WTC11 (cell line): ENCODE results near the gene SAG.

Source experiments
- ELF4 ChIP-seq: sonication (generic); formaldehyde crosslinking; IDR thresholded peaks from 2 replicates; pipeline ENCODE4 v1.8.1; 2022; ENCODE audit warnings: low read depth, mild to moderate bottlenecking, moderate library complexity, missing genetic modification reagents
- ZNF263 ChIP-seq: sonication (generic); formaldehyde crosslinking; IDR thresholded peaks from 2 replicates; pipeline ENCODE4 v1.8.1; 2022; ENCODE audit warnings: low read depth, mild to moderate bottlenecking, moderate library complexity, missing genetic modification reagents
- ZNF423 ChIP-seq: fragments of 250-450 bp; sonication (Bioruptor Pico); IDR thresholded peaks from 2 replicates; pipeline ENCODE4 v2.1.2; 2022; ENCODE audit warnings: mild to moderate bottlenecking, moderate library complexity
- TF ChIP-seq, protein P1 (sequence below): fragments of 200-600 bp; IDR thresholded peaks from 2 replicates; pipeline ENCODE4 v1.8.0; 2022; ENCODE audit warnings: antibody characterized with exemption
- TF ChIP-seq, protein P2 (sequence below): sonication (generic); formaldehyde crosslinking; IDR thresholded peaks from 2 replicates; pipeline ENCODE4 v1.8.1; 2023; ENCODE audit warnings: mild to moderate bottlenecking, missing genetic modification reagents, moderate library complexity
- TF ChIP-seq, protein P3 (sequence below): sonication (generic); formaldehyde crosslinking; IDR thresholded peaks from 2 replicates; pipeline ENCODE4 v1.8.1; 2023; ENCODE audit warnings: mild to moderate bottlenecking, moderate library complexity, missing genetic modification reagents

DNA sequence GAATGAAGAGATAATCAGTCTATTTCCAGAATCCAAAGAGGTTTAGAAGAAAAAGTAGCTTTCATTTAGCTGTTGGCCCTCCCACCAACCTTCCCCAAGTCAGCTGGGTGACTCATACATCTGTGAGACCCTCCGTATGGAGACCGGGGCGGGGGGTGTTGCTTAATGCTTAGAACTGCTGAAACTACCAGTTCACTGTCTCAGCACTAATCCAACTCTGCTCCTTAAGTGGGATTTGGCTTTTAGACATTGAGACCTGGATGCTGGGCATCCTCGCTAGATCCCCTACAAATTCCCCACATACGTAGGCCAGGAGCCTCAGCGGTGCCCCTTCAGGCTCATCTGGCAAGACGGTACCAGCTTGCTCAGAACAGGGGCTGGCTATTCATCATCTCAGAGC, at the start of gene SAG:
- TF ChIP-seq, protein P1, sequence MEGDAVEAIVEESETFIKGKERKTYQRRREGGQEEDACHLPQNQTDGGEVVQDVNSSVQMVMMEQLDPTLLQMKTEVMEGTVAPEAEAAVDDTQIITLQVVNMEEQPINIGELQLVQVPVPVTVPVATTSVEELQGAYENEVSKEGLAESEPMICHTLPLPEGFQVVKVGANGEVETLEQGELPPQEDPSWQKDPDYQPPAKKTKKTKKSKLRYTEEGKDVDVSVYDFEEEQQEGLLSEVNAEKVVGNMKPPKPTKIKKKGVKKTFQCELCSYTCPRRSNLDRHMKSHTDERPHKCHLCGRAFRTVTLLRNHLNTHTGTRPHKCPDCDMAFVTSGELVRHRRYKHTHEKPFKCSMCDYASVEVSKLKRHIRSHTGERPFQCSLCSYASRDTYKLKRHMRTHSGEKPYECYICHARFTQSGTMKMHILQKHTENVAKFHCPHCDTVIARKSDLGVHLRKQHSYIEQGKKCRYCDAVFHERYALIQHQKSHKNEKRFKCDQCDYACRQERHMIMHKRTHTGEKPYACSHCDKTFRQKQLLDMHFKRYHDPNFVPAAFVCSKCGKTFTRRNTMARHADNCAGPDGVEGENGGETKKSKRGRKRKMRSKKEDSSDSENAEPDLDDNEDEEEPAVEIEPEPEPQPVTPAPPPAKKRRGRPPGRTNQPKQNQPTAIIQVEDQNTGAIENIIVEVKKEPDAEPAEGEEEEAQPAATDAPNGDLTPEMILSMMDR = no peak
- TF ChIP-seq, protein P2, sequence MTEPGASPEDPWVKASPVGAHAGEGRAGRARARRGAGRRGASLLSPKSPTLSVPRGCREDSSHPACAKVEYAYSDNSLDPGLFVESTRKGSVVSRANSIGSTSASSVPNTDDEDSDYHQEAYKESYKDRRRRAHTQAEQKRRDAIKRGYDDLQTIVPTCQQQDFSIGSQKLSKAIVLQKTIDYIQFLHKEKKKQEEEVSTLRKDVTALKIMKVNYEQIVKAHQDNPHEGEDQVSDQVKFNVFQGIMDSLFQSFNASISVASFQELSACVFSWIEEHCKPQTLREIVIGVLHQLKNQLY (CRISPR knock-in tag) = no peak
- TF ChIP-seq, protein P3, sequence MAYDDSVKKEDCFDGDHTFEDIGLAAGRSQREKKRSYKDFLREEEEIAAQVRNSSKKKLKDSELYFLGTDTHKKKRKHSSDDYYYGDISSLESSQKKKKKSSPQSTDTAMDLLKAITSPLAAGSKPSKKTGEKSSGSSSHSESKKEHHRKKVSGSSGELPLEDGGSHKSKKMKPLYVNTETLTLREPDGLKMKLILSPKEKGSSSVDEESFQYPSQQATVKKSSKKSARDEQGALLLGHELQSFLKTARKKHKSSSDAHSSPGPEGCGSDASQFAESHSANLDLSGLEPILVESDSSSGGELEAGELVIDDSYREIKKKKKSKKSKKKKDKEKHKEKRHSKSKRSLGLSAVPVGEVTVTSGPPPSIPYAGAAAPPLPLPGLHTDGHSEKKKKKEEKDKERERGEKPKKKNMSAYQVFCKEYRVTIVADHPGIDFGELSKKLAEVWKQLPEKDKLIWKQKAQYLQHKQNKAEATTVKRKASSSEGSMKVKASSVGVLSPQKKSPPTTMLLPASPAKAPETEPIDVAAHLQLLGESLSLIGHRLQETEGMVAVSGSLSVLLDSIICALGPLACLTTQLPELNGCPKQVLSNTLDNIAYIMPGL = no peak
- TF ChIP-seq ELF4 (CRISPR knock-in tag) (no peak), ZNF423 (CRISPR knock-in tag) (no peak), ZNF263 (CRISPR knock-in tag) (no peak)
